ENCODE measurements around the gene ADAMTS2. TPM values are rescaled to one million over a fixed set of nuclear protein-coding genes. Genes with fewer than 3 reads are reported as not detected.

ADAMTS2 gene
- total RNA-seq, 2 donors from 2014 or later: not detected

DNA sequence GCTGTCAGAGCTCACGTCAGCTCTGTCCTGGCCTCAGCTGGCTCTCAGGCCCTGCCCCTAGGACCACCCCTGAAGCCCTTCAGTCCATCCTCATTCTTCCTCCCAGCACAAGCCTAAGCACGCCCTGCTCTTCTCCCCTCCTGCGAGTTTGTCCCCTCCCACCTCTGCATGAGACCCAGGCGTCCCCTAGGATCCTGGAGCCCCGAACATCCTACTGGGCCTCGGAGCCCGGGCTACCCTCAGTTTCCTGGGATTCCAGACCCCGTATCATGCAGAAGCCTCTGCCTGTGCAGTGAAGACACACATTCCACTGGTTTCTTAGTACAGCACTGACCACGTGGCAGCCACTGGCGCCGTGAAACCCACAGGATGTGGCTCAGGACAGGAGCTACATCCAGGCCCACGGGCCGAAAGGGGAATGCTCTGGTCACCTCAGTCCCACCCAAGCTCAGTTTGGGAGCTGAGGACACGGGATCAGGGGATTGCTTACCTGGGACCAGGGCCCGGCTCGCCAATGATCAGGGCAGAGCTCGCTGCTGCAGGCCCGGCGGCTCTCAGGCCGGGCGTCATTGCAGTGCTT, 220.9 kb downstream of the ADAMTS2 start:
- ATAC-seq: no peak
- Mint-ChIP-seq H3K27ac (peak overlapping the region in 1 of 2 donors; percentile 46), H3K9me3 (peaks cover 0 to 4% of the 10 kb centered on the region in 2 donors), H3K36me3 (no peaks in the 10 kb centered on the region)
- peak in 1 of 2 donors; percentile 25 for DNase-seq (ENCODE audit: low spot score in 2 of 2)

DNA sequence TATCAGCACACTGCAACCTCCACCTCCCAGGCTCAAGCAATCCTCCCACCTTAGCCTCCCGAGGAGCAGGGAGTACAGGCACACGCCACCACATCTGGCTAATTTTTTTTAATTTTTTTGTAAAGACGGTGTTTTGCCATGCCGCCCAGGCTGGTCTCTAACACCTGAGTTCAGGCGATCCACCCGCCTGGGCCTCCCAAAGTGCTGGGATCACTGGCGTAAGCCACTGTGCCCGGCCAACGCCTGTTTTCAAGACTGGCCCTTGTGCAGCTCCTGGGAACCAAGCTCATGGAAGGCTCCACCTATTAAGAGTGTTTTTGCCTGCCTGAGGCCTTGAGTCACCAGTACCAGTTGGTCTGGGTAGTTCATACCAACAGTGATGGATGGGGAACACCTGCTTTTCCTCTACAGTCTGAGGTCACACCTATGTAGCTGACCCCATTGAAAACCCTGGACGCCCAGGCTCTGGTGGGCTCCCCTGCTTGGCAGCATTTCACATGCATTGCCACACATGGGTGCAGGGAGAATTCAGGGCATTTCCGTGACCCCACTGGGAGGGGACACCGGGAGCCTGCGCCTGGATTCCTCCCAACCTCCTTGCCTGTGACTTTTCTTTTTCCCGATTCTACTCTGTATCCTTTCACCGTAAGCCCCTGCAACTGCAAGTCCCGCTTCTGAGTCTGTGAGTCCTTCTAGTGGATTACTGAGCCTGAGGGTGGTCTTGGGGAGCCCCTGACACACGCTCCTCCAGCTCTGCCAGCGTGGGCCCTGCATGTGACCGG, 221.6 kb downstream of the ADAMTS2 start:
- H3K36me3 Mint-ChIP-seq: no peaks in the 10 kb centered on the region
- peak overlapping the region in 1 of 2 donors; percentile 46 for H3K27ac Mint-ChIP-seq
- ATAC-seq (no peak), DNase-seq (ENCODE audit: low spot score in 2 of 2) (peak in 1 of 2 donors; percentile 13)
- H3K9me3 Mint-ChIP-seq: peaks cover 0 to 4% of the 10 kb centered on the region in 2 donors

GRCh38 chr5:179123109-179123426, 222.2 kb downstream of the ADAMTS2 start:
- no peak overlapping the region for H3K27ac Mint-ChIP-seq
- no peaks in the 10 kb centered on the region for H3K36me3 Mint-ChIP-seq
- no peak for ATAC-seq
- DNase-seq (ENCODE audit: low spot score in 2 of 2): no peak
- peaks cover 0 to 4% of the 10 kb centered on the region in 2 donors for H3K9me3 Mint-ChIP-seq

GRCh38 chr5:179122411-179123108, 222.7 kb downstream of the ADAMTS2 start:
- Mint-ChIP-seq H3K36me3 (no peaks in the 10 kb centered on the region), H3K9me3 (peaks cover 0 to 4% of the 10 kb centered on the region in 2 donors), H3K27ac (no peak overlapping the region)
- ATAC-seq (no peak), DNase-seq (ENCODE audit: low spot score in 2 of 2) (peak in 1 of 2 donors; percentile 30)

DNA sequence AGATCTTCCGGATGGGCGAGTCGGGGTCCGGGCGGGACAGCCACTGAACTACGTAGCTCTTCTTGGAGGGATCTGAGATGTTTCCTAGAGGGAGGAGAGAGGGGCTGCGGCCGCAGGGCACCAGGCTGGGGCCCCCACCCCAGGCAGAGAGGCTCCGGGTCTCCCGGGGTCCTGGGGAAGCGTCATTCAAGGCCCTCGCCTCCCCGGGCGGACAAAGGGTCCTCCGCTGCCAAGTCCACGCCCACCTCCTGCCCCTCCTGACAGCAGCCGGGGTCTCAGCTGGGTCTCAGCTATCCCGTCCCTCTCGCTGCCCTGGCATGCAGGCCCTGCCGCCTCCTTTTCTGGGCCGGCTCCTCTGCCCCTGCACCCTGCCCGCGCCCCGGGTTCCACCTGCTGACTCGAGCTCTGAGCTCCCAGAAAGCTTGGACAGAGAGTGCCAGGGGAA, 223.6 kb downstream of the ADAMTS2 start:
- DNase-seq (ENCODE audit: low spot score in 2 of 2) (peak in 1 of 2 donors; percentile 28), ATAC-seq (no peak)
- H3K9me3 Mint-ChIP-seq: peaks cover 0 to 4% of the 10 kb centered on the region in 2 donors
- H3K27ac Mint-ChIP-seq: no peak overlapping the region
- H3K36me3 Mint-ChIP-seq: no peaks in the 10 kb centered on the region

GRCh38 chr5:179120951-179121666, 224.2 kb downstream of the ADAMTS2 start:
- Mint-ChIP-seq H3K27ac (no peak overlapping the region), H3K36me3 (no peaks in the 10 kb centered on the region), H3K9me3 (peaks cover 0 to 4% of the 10 kb centered on the region in 2 donors)
- DNase-seq (ENCODE audit: low spot score in 2 of 2) (peak in 1 of 2 donors; percentile 51), ATAC-seq (no peak)

- Mint-ChIP-seq H3K9me3 (peaks cover 1 to 6% of the 10 kb centered on the region in 2 donors), H3K36me3 (peaks cover 0 to 3% of the 10 kb centered on the region in 2 donors), H3K27ac (no peak overlapping the region)
- peak in 1 of 2 donors; percentile 47 for DNase-seq (ENCODE audit: low spot score in 2 of 2)
- ATAC-seq: no peak
These were observed 224.8 kb downstream of the ADAMTS2 start for GRCh38 chr5:179120421-179120861.

GRCh38 chr5:179119415-179120170, 225.7 kb downstream of the ADAMTS2 start:
- H3K27ac Mint-ChIP-seq: peak overlapping the region in 1 of 2 donors; percentile 17
- H3K36me3 Mint-ChIP-seq: peaks cover 0 to 11% of the 10 kb centered on the region in 2 donors
- peak in 1 of 2 donors; percentile 50 for DNase-seq (ENCODE audit: low spot score in 2 of 2)
- H3K9me3 Mint-ChIP-seq: peaks cover 10 to 14% of the 10 kb centered on the region in 2 donors
- ATAC-seq: no peak

GRCh38 chr5:179118756-179119414, 226.4 kb downstream of the ADAMTS2 start:
- Mint-ChIP-seq H3K36me3 (peaks cover 3 to 16% of the 10 kb centered on the region in 2 donors), H3K9me3 (peaks cover 11 to 17% of the 10 kb centered on the region in 2 donors), H3K27ac (no peak overlapping the region)
- DNase-seq (ENCODE audit: low spot score in 2 of 2) (peak in 1 of 2 donors; percentile 20), ATAC-seq (no peak)

GRCh38 chr5:179118338-179118737, 226.9 kb downstream of the ADAMTS2 start:
- Mint-ChIP-seq H3K27ac (no peak overlapping the region), H3K36me3 (peaks cover 9 to 21% of the 10 kb centered on the region in 2 donors), H3K9me3 (peaks cover 16 to 22% of the 10 kb centered on the region in 2 donors)
- no peak for ATAC-seq
- DNase-seq (ENCODE audit: low spot score in 2 of 2): no peak

- ATAC-seq: no peak
- DNase-seq (ENCODE audit: low spot score in 2 of 2): no peak
- H3K27ac Mint-ChIP-seq: no peak overlapping the region
- H3K36me3 Mint-ChIP-seq: peaks cover 15 to 22% of the 10 kb centered on the region in 2 donors
- peaks cover 22 to 29% of the 10 kb centered on the region in 2 donors for H3K9me3 Mint-ChIP-seq
These were observed 229.3 kb downstream of the ADAMTS2 start for GRCh38 chr5:179115845-179116524.

GRCh38 chr5:179115307-179115706, 230.0 kb downstream of the ADAMTS2 start:
- Mint-ChIP-seq H3K36me3 (peaks cover 15 to 22% of the 10 kb centered on the region in 2 donors), H3K27ac (no peak overlapping the region), H3K9me3 (peaks cover 22 to 32% of the 10 kb centered on the region in 2 donors)
- no peak for DNase-seq (ENCODE audit: low spot score in 2 of 2)
- ATAC-seq: no peak

DNA sequence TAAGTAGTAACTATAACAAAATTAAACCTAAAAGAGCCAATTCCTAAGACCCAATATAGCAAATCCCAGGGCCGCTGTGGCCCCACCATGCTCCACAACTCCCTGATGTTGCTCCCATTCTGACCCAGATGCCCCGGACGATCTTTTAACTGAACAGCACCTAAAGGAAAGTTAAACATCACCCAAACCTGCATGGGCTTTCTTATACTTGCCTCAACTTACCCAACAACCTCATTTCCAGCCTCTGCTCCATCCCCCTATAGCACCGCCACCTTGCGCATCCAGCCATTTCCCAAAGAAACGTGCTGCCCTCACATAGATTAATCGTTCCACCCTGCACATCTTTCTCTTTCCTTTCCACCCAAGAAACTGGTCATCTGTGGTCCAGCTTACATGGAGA, 230.5 kb downstream of the ADAMTS2 start:
- Mint-ChIP-seq H3K36me3 (peaks cover 15 to 22% of the 10 kb centered on the region in 2 donors), H3K9me3 (peaks cover 22 to 27% of the 10 kb centered on the region in 2 donors), H3K27ac (no peak overlapping the region)
- ATAC-seq (no peak), DNase-seq (ENCODE audit: low spot score in 2 of 2) (no peak)

DNA sequence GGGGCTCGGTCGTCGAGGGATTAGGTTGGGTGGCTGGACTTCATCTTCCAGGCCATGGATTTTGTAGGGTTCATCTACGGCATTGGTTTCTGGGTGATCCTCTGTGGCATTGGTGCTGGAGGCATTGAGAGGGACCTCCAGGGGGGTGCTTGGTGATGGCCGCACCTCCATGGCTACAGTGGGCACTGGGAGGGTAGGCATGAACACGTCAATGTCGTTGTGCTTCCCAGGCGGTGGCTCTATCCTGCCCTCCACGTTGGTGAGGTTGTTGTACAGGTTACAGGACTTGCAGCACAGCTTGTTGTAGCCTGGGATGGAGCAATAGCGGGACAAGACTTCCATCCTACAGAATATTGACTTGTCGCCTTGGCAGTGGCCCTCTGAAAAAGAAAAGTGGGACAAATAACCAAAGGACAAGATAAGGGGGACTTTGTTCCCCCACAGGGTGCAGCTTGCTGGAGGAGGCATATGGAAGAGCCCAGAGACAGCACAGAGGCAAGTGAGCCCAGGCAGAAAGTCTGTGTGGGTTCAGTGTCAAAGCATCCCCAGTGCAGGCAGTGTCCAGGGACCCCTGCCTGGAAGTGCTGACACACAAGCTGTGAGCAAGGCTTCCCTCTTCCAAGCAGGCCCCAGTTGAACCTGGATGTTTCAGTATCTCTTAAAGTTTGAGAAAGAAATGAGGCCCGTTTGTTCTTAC, 231.2 kb downstream of the ADAMTS2 start:
- H3K27ac Mint-ChIP-seq: no peak overlapping the region
- ATAC-seq (no peak), DNase-seq (ENCODE audit: low spot score in 2 of 2) (no peak)
- peaks cover 22 to 27% of the 10 kb centered on the region in 2 donors for H3K9me3 Mint-ChIP-seq
- H3K36me3 Mint-ChIP-seq: peaks cover 15 to 22% of the 10 kb centered on the region in 2 donors

Measured in activated naive CD4-positive, alpha-beta T cell treated with anti-CD3 and anti-CD28 coated beads, Interleukin-2, amount 50 U/mL, for 72 hours (primary cell).